Kidney epithelial cell (primary cell): Measurements from ENCODE around the gene CMTR1. TPM values are rescaled to one million over a fixed set of nuclear protein-coding genes. Genes with fewer than 3 reads are reported as not detected.

Experiments
- DNase-seq: peaks from one replicate; pipeline ENCODE4 v3.0.0-alpha.2; 2010; ENCODE audit warnings: low read depth
- H3K27me3 ChIP-seq: 2 replicates; pipeline ENCODE4 v1.6.0; 2011; ENCODE audit warnings: low read length; ENCODE audit not compliant: control insufficient read depth, insufficient read depth
- H3K36me3 ChIP-seq: 2 replicates; pipeline ENCODE4 v1.5.1; 2011; ENCODE audit warnings: low read length; ENCODE audit not compliant: control insufficient read depth, insufficient read depth
- H3K4me3 ChIP-seq: 2 replicates; pipeline ENCODE4 v1.5.1; 2011; ENCODE audit warnings: low read depth, mild to moderate bottlenecking, control low read depth, low read length
- total RNA-seq: library from RNA; depleted of rRNA; stranded (reverse); fragments of >200 nt; gene quantifications from 2 replicates; pipeline ENCODE4 v1.2.3, GENCODE V29; 2015
- TF ChIP-seq, protein P1 (sequence below): IDR thresholded peaks from 2 replicates; pipeline ENCODE4 v1.5.1; 2011; ENCODE audit warnings: mild to moderate bottlenecking, moderate library complexity, low read length, control low read depth, inconsistent platforms; ENCODE audit not compliant: insufficient read depth, poor library complexity, severe bottlenecking

CMTR1 gene
- total RNA-seq, 1 donor from 2014 or later = 22.9 TPM

DNA sequence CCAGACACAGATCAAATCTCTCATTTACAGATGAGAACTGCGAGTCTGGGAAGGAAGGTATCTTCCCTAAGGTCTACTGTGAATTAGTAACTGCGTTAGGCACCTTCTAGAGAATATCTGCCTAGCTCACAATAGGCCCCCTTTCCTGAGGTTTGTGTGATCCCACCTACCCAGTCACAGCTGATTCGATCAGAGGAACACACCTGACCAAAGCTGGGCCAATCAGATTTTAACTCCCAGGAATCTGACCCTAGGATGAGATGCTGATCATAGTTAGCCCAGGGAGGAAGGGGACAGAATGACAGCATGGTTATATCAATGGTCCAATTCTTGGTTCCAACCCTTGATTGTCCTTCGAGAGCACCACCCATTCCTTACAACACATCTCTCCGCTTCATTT lies 74.1 kb downstream of the CMTR1 start:
- H3K27me3 ChIP-seq = peaks cover 11% of the 10 kb centered on the region
- DNase-seq = no peak
- H3K4me3 ChIP-seq = no peak overlapping the region
- TF ChIP-seq, protein P1, sequence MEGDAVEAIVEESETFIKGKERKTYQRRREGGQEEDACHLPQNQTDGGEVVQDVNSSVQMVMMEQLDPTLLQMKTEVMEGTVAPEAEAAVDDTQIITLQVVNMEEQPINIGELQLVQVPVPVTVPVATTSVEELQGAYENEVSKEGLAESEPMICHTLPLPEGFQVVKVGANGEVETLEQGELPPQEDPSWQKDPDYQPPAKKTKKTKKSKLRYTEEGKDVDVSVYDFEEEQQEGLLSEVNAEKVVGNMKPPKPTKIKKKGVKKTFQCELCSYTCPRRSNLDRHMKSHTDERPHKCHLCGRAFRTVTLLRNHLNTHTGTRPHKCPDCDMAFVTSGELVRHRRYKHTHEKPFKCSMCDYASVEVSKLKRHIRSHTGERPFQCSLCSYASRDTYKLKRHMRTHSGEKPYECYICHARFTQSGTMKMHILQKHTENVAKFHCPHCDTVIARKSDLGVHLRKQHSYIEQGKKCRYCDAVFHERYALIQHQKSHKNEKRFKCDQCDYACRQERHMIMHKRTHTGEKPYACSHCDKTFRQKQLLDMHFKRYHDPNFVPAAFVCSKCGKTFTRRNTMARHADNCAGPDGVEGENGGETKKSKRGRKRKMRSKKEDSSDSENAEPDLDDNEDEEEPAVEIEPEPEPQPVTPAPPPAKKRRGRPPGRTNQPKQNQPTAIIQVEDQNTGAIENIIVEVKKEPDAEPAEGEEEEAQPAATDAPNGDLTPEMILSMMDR = no peak
- no peaks in the 10 kb centered on the region for H3K36me3 ChIP-seq

DNA sequence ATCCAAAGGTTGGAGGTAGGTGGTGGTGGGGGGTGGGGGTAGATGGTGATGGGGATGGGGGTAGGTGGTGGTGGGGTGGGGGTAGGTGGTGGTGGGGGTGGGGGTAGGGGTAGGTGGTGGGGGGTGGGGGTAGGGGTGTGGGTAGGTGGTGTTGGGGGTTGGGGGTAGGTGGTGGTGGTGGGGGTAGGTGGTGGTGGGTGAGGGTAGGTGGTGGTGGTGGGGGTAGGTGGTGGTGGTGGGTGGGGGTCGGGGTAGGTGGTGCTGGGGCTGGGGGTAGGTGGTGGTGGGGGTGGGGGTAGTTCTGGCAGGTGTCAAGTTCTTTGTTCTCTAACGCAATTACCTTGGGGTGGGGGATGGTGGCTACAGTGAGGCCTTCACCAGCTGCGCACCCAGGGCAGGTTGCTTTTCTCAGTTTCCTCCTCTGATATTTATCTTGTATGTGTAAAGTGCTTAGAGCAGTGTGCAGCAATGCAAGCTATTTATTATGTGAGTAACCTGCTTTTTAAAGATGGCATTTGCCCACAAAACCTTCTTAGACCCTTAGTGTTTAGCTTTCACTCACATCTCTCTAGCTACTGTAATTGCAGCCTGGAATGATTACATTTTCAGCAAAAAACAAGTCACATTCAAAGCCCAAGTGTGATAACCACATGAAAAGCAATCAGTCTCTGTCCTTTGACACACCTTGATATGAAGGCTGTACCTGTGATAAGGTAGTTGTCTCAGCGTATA lies 74.8 kb downstream of the CMTR1 start:
- Histone ChIP-seq H3K27me3 (peaks cover 15% of the 10 kb centered on the region), H3K4me3 (no peak overlapping the region), H3K36me3 (no peaks in the 10 kb centered on the region)
- no peak for DNase-seq
- TF ChIP-seq, protein P1 = no peak

DNA sequence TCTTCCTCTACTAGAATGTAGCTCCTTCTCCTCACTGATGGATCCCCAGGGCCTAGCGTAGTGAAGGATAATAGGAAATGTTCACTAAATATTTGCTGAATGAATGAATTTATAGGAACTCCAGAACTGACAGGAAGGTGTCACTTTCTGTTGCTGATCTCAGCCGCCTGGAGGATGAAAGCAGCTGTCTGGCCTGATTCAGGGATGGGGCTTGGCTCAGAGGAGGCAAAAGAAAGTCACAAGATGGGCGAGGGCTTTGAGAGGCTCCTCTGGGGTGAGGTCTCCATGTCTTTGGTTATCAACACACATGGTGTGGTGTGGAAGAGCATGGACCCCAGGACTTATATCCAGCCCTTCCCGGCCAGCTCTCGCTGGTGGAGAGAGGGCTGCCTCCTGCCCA lies 78.2 kb downstream of the CMTR1 start:
- no peak for DNase-seq
- TF ChIP-seq, protein P1 = no peak
- Histone ChIP-seq H3K36me3 (no peaks in the 10 kb centered on the region), H3K27me3 (peaks cover 18% of the 10 kb centered on the region), H3K4me3 (no peak overlapping the region)

DNA sequence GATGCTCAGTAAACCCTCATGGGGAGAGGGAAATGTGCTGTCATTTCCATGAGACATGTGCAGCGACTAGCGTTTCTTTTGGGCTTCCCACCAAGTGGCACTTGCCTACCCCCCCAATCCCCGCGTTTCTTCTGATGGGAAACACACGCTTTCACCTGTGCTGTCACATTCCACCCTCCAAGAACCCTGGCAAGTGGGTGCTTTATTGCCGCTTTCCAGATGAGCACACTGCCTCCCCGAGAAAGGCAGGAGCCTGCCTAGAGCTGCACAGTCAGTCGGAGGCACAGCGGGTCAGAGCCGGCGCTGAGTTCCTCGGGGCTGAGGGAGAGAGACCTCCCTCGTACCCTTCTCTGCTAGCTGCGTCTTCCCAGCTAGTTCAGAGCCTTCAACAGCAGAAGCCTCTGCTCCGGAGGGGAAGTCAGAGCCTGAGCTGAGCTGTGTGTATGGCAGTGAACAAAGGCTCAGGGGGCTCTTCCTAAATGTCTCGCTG lies 78.9 kb downstream of the CMTR1 start:
- TF ChIP-seq, protein P1 = no peak
- Histone ChIP-seq H3K36me3 (no peaks in the 10 kb centered on the region), H3K27me3 (peaks cover 18% of the 10 kb centered on the region), H3K4me3 (no peak overlapping the region)
- no peak for DNase-seq

DNA sequence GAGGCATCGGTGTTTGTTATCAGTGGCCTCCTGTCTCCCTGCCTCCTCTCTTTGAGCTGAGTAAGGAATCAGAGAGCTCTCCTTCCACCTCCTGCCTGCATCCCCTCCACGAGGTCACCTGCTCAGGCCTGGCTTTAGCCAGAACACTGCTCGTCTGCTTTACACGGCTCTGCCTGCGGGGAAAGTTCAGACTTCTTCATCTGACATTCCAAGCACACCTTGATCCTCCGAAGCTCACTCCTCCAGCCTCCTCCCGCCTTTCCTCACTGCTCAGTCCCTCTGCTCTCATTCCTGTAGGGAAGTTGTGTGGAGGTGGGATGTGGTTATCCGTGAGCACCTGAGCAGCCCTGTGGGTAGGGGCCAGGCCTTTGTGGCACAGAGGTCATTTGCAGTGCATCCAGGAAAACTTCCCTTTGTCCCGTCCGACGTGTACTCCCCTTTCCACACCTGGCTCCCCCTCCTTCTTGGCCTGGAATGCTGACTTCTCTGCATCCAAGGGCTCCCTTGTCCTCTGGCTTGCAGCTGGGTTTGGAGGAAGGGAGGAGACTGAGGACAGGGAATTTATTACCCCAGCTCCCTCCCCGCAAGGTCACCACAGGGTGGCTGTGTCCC lies 79.5 kb downstream of the CMTR1 start:
- peaks cover 18% of the 10 kb centered on the region for H3K27me3 ChIP-seq
- no peaks in the 10 kb centered on the region for H3K36me3 ChIP-seq
- TF ChIP-seq, protein P1 = no peak
- no peak for DNase-seq
- H3K4me3 ChIP-seq = no peak overlapping the region
